ENCODE data around the gene NFASC.

Gene NFASC

DNA sequence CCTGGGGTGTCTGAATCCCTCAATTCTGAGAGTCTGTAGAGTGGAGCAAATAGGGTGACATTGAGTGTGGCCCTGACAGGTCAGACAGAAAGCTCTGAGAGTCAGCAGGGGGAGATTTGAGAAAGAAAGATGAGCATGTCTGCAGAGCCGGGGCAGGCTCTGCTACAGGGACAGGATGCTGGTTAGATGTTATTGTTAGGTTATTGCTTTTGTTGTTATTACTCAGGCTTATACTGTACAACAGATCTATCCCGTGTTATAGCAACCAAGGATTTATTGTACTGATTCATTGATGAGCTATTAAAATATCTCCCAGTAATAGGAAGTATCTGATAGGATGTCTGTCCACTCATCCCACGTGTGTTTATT, 59.5 kb downstream of the NFASC start:
- Histone ChIP-seq H2AFZ (ENCODE audit: low read depth, low read length, severe bottlenecking) (no peak overlapping the region), H3K4me3 (ENCODE audit: insufficient read depth, low read length, poor library complexity, severe bottlenecking) (no peak overlapping the region), H4K20me1 (ENCODE audit: low read depth, low read length) (no peaks in the 10 kb centered on the region), H3K36me3 (ENCODE audit: low read length) (no peaks in the 10 kb centered on the region), H3K27me3 (ENCODE audit: low read length) (no peaks in the 10 kb centered on the region), H3K9me2 (replicated peaks; ENCODE audit: insufficient read depth, low read length) (no peaks in the 10 kb centered on the region), H3K4me2 (ENCODE audit: low read depth, low read length, poor library complexity, severe bottlenecking) (no peak overlapping the region), H3F3A (ENCODE audit: insufficient read depth) (no peaks in the 10 kb centered on the region), H3K9me3 (ENCODE audit: insufficient read depth, low read length) (no peaks in the 10 kb centered on the region), H3K27ac (ENCODE audit: low read depth, low read length) (no peak overlapping the region), H3K9ac (ENCODE audit: low read length) (no peak overlapping the region), H3K79me2 (ENCODE audit: insufficient read depth, low read length) (no peaks in the 10 kb centered on the region)
- no peak for TF ChIP-seq EZH2phosphoT487 (conservative IDR thresholded peaks at IDR 0.05; ENCODE audit: low read length)
- TF ChIP-seq, protein P1, sequence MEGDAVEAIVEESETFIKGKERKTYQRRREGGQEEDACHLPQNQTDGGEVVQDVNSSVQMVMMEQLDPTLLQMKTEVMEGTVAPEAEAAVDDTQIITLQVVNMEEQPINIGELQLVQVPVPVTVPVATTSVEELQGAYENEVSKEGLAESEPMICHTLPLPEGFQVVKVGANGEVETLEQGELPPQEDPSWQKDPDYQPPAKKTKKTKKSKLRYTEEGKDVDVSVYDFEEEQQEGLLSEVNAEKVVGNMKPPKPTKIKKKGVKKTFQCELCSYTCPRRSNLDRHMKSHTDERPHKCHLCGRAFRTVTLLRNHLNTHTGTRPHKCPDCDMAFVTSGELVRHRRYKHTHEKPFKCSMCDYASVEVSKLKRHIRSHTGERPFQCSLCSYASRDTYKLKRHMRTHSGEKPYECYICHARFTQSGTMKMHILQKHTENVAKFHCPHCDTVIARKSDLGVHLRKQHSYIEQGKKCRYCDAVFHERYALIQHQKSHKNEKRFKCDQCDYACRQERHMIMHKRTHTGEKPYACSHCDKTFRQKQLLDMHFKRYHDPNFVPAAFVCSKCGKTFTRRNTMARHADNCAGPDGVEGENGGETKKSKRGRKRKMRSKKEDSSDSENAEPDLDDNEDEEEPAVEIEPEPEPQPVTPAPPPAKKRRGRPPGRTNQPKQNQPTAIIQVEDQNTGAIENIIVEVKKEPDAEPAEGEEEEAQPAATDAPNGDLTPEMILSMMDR (IDR thresholded peaks at IDR 0.05; ENCODE audit: insufficient read depth, low read length, poor library complexity, severe bottlenecking) = no peak

DNA sequence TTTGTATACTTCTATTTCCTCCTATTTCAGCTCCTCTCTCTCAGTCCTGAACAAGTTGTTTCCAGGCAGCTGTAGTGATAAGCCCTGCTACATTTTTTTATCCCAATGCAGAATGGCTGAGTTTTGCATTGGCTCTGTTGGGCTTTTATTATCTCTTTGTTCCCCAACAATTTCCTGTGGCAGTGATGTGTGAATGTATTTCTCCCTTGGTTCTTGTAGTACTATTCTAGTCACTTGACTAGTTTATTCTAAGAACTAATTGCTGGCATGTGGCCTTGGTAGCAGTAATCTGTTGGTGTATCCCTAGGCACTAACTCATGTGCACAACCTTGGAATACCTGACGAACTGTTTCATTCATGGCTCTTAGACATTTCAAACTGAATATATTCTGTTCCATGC, 60.7 kb downstream of the NFASC start:
- H3K36me3 ChIP-seq (ENCODE audit: low read length) = no peaks in the 10 kb centered on the region
- H3K9ac ChIP-seq (ENCODE audit: low read length) = no peak overlapping the region
- H3K27ac ChIP-seq (ENCODE audit: low read depth, low read length) = no peak overlapping the region
- H3F3A ChIP-seq (ENCODE audit: insufficient read depth) = no peaks in the 10 kb centered on the region
- H2AFZ ChIP-seq (ENCODE audit: low read depth, low read length, severe bottlenecking) = no peak overlapping the region
- no peak overlapping the region for H3K4me3 ChIP-seq (ENCODE audit: insufficient read depth, low read length, poor library complexity, severe bottlenecking)
- no peak for TF ChIP-seq EZH2phosphoT487 (conservative IDR thresholded peaks at IDR 0.05; ENCODE audit: low read length)
- TF ChIP-seq, protein P1 (IDR thresholded peaks at IDR 0.05; ENCODE audit: insufficient read depth, low read length, poor library complexity, severe bottlenecking) = no peak
- no peaks in the 10 kb centered on the region for H3K79me2 ChIP-seq (ENCODE audit: insufficient read depth, low read length)
- no peaks in the 10 kb centered on the region for H3K9me2 ChIP-seq (replicated peaks; ENCODE audit: insufficient read depth, low read length)
- H3K4me2 ChIP-seq (ENCODE audit: low read depth, low read length, poor library complexity, severe bottlenecking) = no peak overlapping the region
- no peaks in the 10 kb centered on the region for H3K9me3 ChIP-seq (ENCODE audit: insufficient read depth, low read length)
- no peaks in the 10 kb centered on the region for H3K27me3 ChIP-seq (ENCODE audit: low read length)
- no peaks in the 10 kb centered on the region for H4K20me1 ChIP-seq (ENCODE audit: low read depth, low read length)

DNA sequence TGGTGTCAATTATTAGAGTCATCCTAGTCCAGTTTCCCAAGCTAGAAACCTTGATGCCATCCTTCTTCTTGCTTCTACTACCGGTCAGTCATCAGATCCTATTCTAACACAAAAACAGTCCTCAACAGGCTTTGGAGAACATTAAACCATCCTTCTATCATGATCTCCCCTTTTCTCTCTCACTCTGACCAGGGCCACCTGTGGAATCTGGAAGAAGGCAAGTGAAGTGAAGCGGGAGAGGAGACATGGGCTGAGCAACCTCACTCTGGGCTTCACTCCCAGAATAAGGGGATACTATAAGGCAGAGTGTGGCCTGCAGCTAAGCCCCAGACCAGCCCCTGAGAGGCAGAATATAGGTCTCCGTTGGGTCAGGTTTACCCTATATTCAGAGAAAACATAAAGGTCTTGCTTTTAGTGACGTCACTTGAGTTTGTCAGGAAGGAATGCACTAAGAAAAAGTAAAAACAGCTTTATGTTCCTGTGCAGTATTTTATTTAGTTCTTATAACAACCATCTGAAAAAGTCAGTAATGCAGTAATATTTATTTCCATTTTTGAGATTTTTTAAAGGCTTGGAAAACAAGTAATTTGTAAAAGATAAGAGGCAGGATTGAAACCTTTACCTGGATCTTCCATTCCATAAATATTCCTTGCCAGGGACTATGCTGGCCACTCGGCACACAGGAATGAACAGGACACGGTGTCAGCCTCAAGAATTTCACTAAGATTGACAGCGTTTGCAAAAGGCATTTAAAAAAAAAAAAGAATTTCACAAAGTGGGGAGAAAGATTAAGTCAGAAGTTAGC, 61.3 kb downstream of the NFASC start:
- Histone ChIP-seq H3K9ac (ENCODE audit: low read length) (no peak overlapping the region), H4K20me1 (ENCODE audit: low read depth, low read length) (no peaks in the 10 kb centered on the region), H3K27me3 (ENCODE audit: low read length) (no peaks in the 10 kb centered on the region), H3K79me2 (ENCODE audit: insufficient read depth, low read length) (no peaks in the 10 kb centered on the region), H3F3A (ENCODE audit: insufficient read depth) (no peaks in the 10 kb centered on the region), H2AFZ (ENCODE audit: low read depth, low read length, severe bottlenecking) (no peak overlapping the region), H3K9me2 (replicated peaks; ENCODE audit: insufficient read depth, low read length) (no peaks in the 10 kb centered on the region), H3K27ac (ENCODE audit: low read depth, low read length) (no peak overlapping the region), H3K9me3 (ENCODE audit: insufficient read depth, low read length) (no peaks in the 10 kb centered on the region), H3K4me3 (ENCODE audit: insufficient read depth, low read length, poor library complexity, severe bottlenecking) (no peak overlapping the region), H3K4me2 (ENCODE audit: low read depth, low read length, poor library complexity, severe bottlenecking) (no peak overlapping the region), H3K36me3 (ENCODE audit: low read length) (no peaks in the 10 kb centered on the region)
- TF ChIP-seq, protein P1 (IDR thresholded peaks at IDR 0.05; ENCODE audit: insufficient read depth, low read length, poor library complexity, severe bottlenecking) = no peak
- no peak for TF ChIP-seq EZH2phosphoT487 (conservative IDR thresholded peaks at IDR 0.05; ENCODE audit: low read length)

All from SU-DHL-6 (cell line).